Measurements from ENCODE around the gene POLR1G. TPM values are rescaled to one million over a fixed set of nuclear protein-coding genes. Genes with fewer than 3 reads are reported as not detected.

POLR1G gene
- total and polyA plus RNA-seq, 9 of the 15 experiments (the other 6 are each of a cell fraction or from before 2014, with no cell fraction given) = 3.0 to 50.1 (median 27.4) TPM

DNA sequence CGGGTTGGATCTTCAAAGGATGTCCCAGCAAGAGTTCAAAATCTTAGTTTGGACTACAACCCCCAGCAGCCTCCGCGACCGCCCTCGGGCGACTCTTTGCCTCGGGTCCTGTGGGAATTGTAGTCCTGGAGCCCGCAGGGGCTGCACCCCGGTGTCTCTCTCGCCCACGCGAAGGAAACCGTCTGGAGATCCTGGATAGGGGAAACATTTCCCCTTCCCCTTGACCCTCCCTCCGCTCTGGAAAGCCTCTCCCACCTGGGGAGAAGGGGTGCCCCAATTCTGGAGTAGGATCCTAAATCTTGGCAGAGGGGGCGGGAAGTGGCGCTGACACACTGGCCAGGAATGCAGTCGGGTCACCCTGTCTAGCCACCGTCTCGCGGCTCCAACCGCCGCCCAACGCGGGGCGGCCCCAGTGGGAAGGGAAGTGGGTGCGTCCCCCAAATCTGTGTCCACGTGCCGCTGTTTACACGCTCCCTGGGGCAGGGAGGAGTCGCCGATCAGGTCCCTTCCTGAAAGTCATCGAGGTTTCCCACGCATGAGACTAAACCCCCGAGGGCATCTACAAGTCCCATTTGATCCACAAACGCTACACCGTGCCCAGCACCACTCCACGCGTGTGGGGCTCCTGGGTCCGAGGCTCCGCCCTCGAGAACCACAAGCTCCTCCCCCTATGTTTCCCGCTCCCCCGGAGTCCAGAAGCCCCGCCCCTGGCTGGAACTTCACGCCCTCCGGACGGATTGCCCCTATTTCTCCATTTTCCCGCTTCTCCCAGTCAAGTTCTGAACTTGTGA, 814 bp upstream of the POLR1G start (continued):
- TF ChIP-seq ZNF175 (CRISPR knock-in tag; IDR thresholded peaks at IDR 0.05; ENCODE audit: low read depth) = peak; percentile 78; the same call in 1 of the 2 replicates
- TF ChIP-seq RBFOX2 (IDR thresholded peaks at IDR 0.05; ENCODE audit: low read depth, low read length) = peak; percentile 74
- TF ChIP-seq NCOR1 (IDR thresholded peaks at IDR 0.05) = peak; percentile 76
- TF ChIP-seq PURB (CRISPR knock-in tag; IDR thresholded peaks at IDR 0.05; ENCODE audit: low read depth) = no peak
- TF ChIP-seq CHD1 (IDR thresholded peaks at IDR 0.05; ENCODE audit: low read length) = no peak
- no peak for TF ChIP-seq ZFP1 (CRISPR knock-in tag; IDR thresholded peaks at IDR 0.05)
- no peak for TF ChIP-seq FIP1L1 (IDR thresholded peaks at IDR 0.05; ENCODE audit: low read depth, low read length, poor library complexity, severe bottlenecking)
- TF ChIP-seq POLR3G (IDR thresholded peaks at IDR 0.05; ENCODE audit: extremely low read depth, insufficient read length, insufficient replicate concordance) = no peak
- peak; percentile 94 for TF ChIP-seq TARDBP (IDR thresholded peaks at IDR 0.05)
- TF ChIP-seq FOXA1 (IDR thresholded peaks at IDR 0.05; ENCODE audit: borderline replicate concordance) = no peak
- no peak for TF ChIP-seq NCOA4 (IDR thresholded peaks at IDR 0.05; ENCODE audit: partially characterized antibody)
- TF ChIP-seq HES1 (IDR thresholded peaks at IDR 0.05; ENCODE audit: low read depth) = peak; percentile 57; the same call in 1 of the 2 replicates
- no peak for TF ChIP-seq ATF1 (CRISPR knock-in tag; IDR thresholded peaks at IDR 0.05)
- peak; percentile 47; the same call in 1 of the 2 replicates for TF ChIP-seq ATF1 (tag; IDR thresholded peaks at IDR 0.05)
- TF ChIP-seq HBP1 (CRISPR knock-in tag; IDR thresholded peaks at IDR 0.05) = no peak
- no peak for TF ChIP-seq CHCHD3 (CRISPR knock-in tag; IDR thresholded peaks at IDR 0.05)
- peak; percentile 19; the same call in 1 of the 2 replicates for TF ChIP-seq RFX5 (IDR thresholded peaks at IDR 0.05; ENCODE audit: low read depth, low read length)
- peak; percentile 98 for TF ChIP-seq SMAD4 (CRISPR knock-in tag; conservative IDR thresholded peaks at IDR 0.05)
- peak; percentile 10 to 80; a peak in 3 of 4 replicates for TF ChIP-seq TBL1XR1 (IDR thresholded peaks at IDR 0.05; ENCODE audit: low read length in 2 of 2)
- TF ChIP-seq ZNF764 (CRISPR knock-in tag; IDR thresholded peaks at IDR 0.05; ENCODE audit: low read depth) = no peak
- TF ChIP-seq, protein P1, sequence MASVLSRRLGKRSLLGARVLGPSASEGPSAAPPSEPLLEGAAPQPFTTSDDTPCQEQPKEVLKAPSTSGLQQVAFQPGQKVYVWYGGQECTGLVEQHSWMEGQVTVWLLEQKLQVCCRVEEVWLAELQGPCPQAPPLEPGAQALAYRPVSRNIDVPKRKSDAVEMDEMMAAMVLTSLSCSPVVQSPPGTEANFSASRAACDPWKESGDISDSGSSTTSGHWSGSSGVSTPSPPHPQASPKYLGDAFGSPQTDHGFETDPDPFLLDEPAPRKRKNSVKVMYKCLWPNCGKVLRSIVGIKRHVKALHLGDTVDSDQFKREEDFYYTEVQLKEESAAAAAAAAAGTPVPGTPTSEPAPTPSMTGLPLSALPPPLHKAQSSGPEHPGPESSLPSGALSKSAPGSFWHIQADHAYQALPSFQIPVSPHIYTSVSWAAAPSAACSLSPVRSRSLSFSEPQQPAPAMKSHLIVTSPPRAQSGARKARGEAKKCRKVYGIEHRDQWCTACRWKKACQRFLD (CRISPR knock-in tag; IDR thresholded peaks at IDR 0.05) = peak; percentile 96
- 0 out of 2 replicates have a peak, but pooled peaks have one; percentile 1 for TF ChIP-seq KLF16 (IDR thresholded peaks at IDR 0.05)
- peak; percentile 89 for TF ChIP-seq BHLHE40 (IDR thresholded peaks at IDR 0.05; ENCODE audit: low read length)
- 0 out of 2 replicates have a peak, but pooled peaks have one; percentile 22 for TF ChIP-seq NR1H2 (CRISPR knock-in tag; IDR thresholded peaks at IDR 0.05)
- no peak for TF ChIP-seq ZNF134 (CRISPR knock-in tag; conservative IDR thresholded peaks at IDR 0.05)
- peak; percentile 12 for TF ChIP-seq DMBX1 (CRISPR knock-in tag; IDR thresholded peaks at IDR 0.05; ENCODE audit: borderline replicate concordance)
- no peak for TF ChIP-seq CBX1 (IDR thresholded peaks at IDR 0.05; ENCODE audit: low read depth)
- TF ChIP-seq PHB (CRISPR knock-in tag; IDR thresholded peaks at IDR 0.05) = no peak; the same call in 1 of the 2 replicates

Data from K562 (cell line).